GM21528 (cell line): Measurements from ENCODE around the gene CSPG5.

Experiments used
- ATAC-seq: cut with Tn5 transposase; IDR thresholded peaks from one replicate; pipeline ENCODE4 v1.9.1; 2021; ENCODE audit warnings: mild to moderate bottlenecking, moderate library complexity; ENCODE audit not compliant: unreplicated experiment, low FRiP score

Gene CSPG5

GRCh38 chr3:47542471-47543173 is 36.0 kb downstream of the CSPG5 start:
- no peak for ATAC-seq

DNA sequence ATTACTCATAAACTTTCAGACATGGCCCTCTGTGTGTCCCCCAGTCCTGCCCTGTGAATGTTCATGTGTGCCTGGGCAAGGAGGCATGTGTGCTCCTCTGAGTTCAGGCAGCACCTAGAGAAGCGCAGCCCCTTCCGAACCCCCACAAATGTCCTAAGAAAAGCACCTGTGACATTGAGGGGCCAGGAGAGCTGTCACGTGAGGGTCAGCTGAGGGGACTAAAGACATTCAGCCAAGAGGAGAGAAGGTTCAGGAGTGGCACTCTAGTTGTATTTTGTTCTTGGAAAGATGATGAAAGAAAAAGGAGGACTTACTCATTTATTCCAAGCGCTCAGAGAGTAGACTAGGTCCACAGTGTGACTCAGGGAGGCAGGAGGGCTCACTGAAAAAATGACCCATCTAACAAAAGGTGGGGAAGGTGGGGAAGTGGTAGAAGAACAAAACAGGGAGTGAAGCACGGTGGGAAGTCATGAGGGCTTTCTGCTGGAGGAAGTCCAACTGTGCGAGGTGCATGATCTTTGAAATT is 37.0 kb downstream of the CSPG5 start:
- ATAC-seq = no peak

DNA sequence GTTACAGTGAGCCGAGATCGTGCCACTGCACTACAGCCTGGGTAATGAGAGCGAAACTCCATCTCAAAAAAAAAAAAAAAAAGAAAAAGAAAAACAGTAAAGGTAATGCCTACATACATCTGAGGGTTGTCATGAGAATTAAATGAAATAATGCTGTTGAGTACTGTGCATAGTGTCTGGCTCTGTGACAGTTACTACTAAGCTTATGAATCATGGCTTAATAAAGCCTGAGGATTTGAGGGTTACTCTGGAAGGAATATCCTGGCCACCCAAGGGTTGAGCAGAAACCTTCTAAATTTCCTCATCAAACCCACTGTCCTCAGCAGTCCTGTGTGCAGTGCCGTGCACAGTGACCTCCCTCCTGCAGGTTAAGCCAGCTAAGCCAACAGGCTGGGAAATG is 38.4 kb downstream of the CSPG5 start:
- ATAC-seq = no peak

DNA sequence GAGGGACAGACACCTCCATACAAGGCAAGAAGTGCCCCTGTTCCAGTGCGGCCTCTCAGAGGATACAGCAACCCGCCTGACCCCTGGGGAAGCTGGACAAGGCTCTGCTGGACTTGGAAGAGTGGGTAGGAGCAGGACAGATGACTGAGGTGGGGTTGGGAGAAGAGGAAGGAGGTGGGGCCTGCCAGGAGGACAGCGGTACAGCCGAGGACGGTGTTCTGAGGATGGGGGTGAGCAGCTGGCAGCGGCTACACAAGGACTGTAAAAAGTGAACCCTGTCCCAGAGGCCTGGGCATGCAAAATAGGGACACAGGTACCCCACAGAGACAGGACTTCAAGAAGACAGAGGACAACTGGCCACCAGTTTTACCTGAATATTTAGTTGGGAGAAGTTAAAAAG is 41.7 kb downstream of the CSPG5 start:
- ATAC-seq = no peak

DNA sequence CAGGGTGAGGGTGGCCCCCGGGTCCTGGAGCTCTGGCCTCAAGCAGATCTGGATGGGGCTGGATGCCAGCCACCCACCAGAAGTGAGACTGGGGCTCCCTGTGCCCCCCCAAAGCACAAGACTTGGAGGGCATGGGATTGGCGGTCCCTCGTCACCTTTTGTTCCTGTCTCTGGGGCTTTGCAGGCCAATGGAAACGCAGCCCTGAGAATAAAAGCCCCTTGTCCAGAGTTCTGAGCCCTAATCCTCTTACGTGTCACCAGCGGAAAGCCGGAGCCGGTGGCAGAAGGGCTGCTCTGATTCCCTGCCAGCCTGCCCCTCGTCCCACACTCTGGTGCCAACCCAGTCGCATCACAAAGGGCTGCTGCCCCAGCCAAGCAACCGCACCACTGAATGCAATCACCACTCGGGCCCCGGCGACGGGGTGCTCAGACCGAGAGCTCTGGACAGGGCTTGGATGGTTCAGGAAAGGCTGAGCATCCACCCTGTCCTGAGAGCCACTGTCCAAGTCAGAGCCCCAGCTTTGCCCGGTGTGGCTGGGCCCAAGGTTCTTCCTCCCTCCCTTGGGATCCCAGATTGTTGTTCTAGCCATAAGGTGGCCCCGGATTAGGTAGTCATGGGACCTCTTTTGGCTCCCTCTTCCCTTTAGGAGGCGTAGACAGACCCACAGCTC is 42.3 kb downstream of the CSPG5 start:
- no peak for ATAC-seq

- no peak for ATAC-seq
Measured at GRCh38 chr3:47533996-47534454, 44.6 kb downstream of the CSPG5 start.

- ATAC-seq = no peak
Measured at GRCh38 chr3:47533481-47533880, 45.2 kb downstream of the CSPG5 start.

- ATAC-seq = no peak
Measured at GRCh38 chr3:47527952-47528725, 50.5 kb downstream of the CSPG5 start.

DNA sequence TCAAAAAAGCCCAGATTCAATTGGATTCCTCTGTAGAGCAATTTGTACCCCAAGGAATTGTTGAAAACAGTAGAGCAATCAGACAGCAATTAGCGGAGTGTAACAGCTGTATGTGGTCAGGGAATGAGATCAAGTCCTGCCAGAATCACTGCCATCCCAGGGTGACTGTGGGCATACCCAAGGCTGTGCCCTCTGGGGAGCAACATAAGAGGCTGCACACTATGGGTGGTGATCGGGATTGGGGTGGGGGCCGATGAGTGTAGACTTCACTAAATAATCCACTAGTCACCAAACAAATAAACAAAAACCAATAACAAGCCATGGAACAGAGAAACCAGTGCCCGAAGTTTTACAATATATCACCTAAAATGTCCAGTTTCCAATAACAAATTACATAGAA is 53.0 kb downstream of the CSPG5 start:
- ATAC-seq = no peak

- no peak for ATAC-seq
Measured at GRCh38 chr3:47523310-47524073, 55.2 kb downstream of the CSPG5 start.

DNA sequence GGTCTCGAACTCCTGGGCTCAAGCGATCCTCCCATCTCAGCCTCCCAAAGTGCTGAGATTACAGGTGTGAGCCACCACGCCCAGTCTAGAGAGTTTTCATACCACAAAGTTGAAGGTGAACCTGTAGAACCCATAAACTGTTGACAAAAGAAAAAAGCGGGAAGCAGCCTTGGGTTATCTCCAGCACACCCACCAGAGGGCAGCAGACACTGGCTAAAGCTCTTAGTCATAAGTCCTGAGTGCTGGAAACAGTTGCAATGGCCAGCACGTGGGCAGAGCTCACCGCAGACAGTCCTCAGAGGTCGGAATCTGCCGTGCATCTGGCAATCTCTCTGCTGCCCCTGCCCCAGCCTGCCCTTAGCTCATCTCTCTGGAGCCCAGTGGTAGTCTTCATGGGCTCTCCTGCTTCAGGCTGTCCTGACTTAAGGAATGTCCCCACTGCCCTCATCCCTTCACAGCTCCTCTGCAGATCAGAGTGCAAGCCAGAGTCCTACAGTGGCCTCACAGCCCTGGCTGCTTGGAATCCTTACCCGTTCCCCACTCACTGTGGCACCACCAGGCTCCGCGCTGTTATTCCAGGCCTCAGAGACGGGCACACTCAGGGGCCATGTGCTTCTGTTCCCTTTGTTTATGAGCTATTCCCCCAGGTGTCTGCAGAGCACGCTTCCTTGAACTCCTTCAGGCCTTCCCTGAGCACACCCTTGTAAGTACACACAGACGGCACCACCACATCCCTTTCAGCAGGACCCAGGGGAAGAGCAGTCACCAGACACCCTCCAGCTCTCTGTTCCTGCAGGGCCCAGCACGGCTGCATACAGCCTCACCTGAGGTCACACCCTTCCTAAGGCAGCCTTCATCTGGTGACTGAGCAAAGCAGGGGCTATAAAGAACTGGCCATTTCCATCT is 56.3 kb downstream of the CSPG5 start:
- ATAC-seq = peak; percentile 72

GRCh38 chr3:47520756-47521155 is 57.9 kb downstream of the CSPG5 start:
- ATAC-seq = no peak

GRCh38 chr3:47517937-47518336 is 60.7 kb downstream of the CSPG5 start:
- ATAC-seq = no peak

DNA sequence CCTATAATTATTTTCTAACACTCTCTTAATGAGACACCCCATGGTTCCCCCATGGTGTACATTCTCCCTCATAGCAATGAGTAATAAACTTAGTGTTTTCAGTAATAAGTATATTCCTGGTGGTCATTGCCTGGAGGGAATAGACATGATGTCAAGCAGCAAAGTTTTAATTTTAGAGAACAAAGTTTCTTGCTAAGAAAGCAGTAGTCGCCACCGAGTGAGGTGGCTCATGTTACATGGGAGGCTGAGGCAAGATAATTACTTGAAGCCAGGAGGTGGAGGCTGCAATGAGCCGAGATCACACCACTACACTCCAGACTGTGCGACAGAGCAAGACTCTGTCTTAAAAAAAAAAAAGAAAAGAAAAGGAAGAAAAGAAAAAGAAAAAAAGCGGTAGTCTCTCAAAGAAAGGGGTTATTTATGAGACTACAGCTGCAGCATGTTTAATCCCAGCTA is 62.8 kb downstream of the CSPG5 start:
- no peak for ATAC-seq

- no peak for ATAC-seq
Measured at GRCh38 chr3:47515100-47515499, 63.6 kb downstream of the CSPG5 start.

- peak; percentile 93 for ATAC-seq
Measured at GRCh38 chr3:47513125-47513929, 65.3 kb downstream of the CSPG5 start, which contains the start of gene ELP6. Gene ELP6, minus strand, starts transcription at chr3:47513712. Its CDS starts 122 bp downstream, at chr3:47513590.

GRCh38 chr3:47512416-47513124 is 66.1 kb downstream of the CSPG5 start:
- ATAC-seq = peak; percentile 9
